Activated CD8-positive, alpha-beta memory T cell treated with anti-CD3 and anti-CD28 coated beads for 36 hours (primary cell): ENCODE results near the gene LRBA. TPM values are rescaled to one million over a fixed set of nuclear protein-coding genes. Genes with fewer than 3 reads are reported as not detected.

Source experiments
- CTCF ChIA-PET: fragments of 350-600 bp; sonication (Branson Sonifier 250); formaldehyde crosslinking; loops from one replicate; lab custom pipeline; 2021; ENCODE audit warnings: antibody characterized with exemption; lab: Charles Lee
- POLR2A ChIA-PET: fragments of 350-600 bp; sonication (Branson Sonifier 250); formaldehyde crosslinking; loops from one replicate; lab custom pipeline; 2021; ENCODE audit warnings: antibody characterized with exemption; lab: Charles Lee
- total RNA-seq, 2 experiments: library from RNA; stranded (reverse); gene quantifications; one replicate each; pipeline ENCODE4 v1.2.3, GENCODE V29; 2021

LRBA gene
- total RNA-seq, 2 experiments from 2014 or later, result 62.2 to 64.8 TPM

DNA sequence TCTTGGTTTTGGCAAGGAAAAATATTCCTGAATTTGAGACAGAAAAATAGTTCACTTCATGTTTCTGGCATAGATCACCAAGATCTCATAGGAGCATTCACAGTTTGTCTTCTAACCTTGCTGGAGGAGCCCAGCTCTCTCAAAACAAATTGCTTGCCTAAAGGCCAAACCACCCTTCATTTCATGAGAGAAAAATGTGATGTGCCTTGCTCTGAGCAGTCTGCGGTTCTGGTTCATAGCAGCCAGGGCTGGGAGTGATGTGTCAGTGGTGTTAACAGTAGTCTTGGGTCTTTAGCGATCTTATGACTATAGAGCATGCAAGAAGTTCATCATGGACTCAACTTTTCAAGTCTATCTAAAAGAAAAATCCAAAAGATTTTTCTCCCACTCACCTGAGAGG lies 753.5 kb downstream of the LRBA start:
- CTCF ChIA-PET, result no interaction called here
- POLR2A ChIA-PET, result no interaction called here

GRCh38 chr4:150259861-150260567 lies 755.1 kb downstream of the LRBA start:
- CTCF ChIA-PET, result no interaction called here
- POLR2A ChIA-PET, result no interaction called here

- CTCF ChIA-PET, result no interaction called here
- POLR2A ChIA-PET, result no interaction called here
Measured at GRCh38 chr4:150258569-150258968, 756.5 kb downstream of the LRBA start.

DNA sequence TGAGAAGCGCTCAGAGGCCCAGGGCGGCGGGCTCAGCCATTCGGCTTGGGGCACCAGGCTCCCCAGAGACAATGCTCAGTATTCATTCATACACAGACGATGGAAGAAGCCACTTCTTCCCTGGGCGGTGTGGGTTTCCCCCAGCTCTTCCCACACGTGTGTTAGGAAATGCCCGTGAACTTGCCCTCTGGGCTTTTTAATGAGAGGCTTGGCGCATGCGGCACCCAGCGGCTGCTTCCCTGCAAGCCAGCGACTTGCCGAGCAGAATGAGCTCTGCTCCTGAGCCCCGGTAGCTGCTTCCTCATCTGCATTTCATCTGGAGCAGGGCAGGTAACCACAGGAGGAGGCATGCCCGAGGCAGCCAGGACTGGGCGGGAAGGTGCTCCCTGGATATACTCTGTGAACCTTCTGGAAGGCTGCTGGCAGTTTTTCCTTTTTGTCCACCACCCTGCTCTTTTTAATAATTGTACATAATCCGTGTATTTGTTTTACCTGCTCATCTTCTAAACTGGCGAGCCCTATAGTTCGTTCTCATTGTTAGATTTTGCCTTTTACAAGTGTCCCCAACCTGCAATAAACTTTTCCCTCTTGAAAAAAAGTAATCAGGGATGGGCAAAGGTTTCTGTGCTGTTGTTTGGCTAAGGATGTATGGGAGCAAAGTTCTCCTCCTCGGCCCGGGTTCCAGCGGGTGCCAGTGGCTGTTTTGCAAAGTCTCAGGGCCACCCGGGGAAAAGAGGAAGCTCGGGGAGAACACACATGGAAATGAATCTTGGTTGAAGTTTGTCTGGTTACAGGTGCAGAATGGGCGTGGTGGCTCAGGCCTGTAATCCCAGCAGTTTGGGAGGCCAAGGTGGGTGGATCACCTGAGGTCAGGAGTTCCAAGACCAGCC lies 758.0 kb downstream of the LRBA start:
- ChIA-PET CTCF (no interaction called here), POLR2A (no interaction called here)

GRCh38 chr4:150256225-150256620 lies 758.9 kb downstream of the LRBA start:
- POLR2A ChIA-PET, result no interaction called here
- CTCF ChIA-PET, result no interaction called here

DNA sequence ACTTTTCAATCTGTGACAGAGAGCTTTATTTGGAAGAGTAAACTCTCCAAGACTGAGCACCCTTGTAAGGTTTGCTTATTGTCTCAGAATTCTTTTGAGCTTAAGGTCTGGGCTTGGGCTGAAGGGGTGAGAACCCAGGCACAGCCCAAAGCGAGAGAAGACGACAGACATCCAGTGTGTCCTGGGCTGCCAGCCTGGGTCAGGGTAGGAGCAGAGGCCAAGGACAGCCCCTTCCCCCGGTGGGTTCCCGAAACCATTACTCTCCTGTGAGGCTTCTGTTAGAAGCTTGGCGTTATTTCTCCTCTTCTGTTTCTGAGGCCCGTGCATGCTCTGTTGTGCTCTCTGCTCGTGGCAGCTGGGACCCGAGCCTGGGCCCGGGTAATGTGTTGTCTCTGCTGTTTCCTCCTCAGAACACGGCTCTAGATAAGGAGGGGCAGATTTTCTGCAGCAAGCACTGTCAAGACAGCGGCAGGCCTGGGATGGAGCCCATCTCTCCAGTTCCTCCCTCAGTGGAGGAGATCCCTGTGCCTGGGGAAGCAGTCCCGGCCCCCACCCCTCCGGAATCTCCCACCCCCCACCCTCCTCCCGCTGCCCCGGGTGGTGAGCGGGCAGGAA lies 759.4 kb downstream of the LRBA start:
- POLR2A ChIA-PET, result no interaction called here

DNA sequence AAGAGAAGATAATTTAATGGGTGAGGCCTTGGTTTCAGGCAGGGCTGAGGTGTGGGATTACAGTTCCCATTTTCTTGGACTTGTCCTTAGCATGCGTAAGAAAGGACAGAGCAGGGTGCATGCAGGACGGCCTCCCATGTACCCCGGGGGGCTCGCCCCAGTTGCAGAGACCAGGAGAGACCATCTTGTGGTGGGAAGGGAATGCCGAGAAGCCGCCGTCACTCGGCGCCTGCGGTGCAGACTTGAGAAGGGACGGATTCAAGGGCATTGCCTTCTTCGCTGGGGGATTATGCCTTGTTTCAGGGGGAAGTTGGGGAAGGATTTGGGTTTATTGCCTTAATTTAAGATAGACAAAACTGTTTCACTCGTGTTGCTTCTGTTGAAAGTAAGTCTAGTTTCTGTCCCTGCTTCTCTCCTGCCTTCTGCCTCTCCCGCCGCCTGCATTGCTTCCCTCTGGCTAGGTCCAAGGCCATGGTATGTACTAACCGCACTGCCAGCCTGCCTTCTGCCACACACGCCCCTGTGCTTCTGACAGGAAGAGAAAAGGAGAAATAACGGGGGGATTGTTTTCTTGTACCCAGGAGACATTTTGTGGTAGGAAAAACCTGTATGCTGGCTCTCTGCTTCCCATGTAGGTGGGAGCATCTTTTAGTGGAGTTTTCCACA lies 761.0 kb downstream of the LRBA start:
- CTCF ChIA-PET, result no interaction called here
- POLR2A ChIA-PET, result no interaction called here

More for the DNA sequence above, 759.4 kb downstream of the LRBA start:
- CTCF ChIA-PET, result no interaction called here

GRCh38 chr4:150253416-150253815 lies 761.7 kb downstream of the LRBA start:
- POLR2A ChIA-PET, result no interaction called here
- CTCF ChIA-PET, result no interaction called here

DNA sequence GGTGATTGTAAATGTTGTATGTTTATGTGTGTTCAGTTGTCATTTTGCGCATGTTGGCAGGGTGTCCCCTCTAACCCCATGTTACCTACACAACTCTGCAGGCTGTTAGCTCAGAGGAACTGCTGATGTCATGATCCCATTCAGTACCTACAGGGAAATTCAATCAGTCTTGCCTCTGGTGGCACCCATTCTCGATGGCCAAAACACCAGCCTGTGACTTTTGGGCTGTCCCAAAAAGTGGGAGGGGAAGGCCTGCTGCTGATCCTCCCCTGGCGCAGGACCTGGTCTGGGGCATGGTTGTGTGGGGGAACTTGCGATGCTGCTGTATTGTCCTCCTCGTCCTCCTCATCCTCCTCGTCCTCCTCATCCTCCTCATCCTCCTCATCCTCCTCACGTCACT lies 762.3 kb downstream of the LRBA start:
- CTCF ChIA-PET, result no interaction called here
- POLR2A ChIA-PET, result no interaction called here

GRCh38 chr4:150252306-150252705 lies 762.8 kb downstream of the LRBA start:
- POLR2A ChIA-PET, result no interaction called here
- CTCF ChIA-PET, result no interaction called here

- CTCF ChIA-PET, result no interaction called here
- POLR2A ChIA-PET, result no interaction called here
Measured at GRCh38 chr4:150251752-150252190, 763.3 kb downstream of the LRBA start.

- ChIA-PET POLR2A (no interaction called here), CTCF (no interaction called here)
Measured at GRCh38 chr4:150250998-150251651, 764.0 kb downstream of the LRBA start.

GRCh38 chr4:150250293-150250997 lies 764.6 kb downstream of the LRBA start:
- ChIA-PET POLR2A (no interaction called here), CTCF (no interaction called here)

DNA sequence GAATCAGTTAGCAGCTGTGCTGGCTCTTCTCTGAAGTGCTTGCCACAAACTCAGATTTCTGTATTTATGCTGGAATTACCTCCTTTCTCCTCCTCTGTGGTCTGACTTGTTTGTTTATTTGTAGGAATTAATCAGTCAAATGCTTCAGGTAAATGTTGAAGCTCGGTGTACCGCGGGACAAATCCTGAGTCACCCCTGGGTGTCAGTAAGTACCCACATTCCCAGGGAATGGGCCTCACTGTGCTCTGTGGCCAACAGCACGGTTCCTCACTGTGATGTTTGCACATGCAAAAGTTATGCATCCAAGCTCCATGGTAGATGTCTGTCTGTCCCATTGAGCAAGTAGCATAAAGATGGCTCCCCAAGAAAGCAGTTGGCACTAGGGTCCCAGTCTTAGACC lies 766.9 kb downstream of the LRBA start:
- ChIA-PET POLR2A (no interaction called here), CTCF (no interaction called here)

DNA sequence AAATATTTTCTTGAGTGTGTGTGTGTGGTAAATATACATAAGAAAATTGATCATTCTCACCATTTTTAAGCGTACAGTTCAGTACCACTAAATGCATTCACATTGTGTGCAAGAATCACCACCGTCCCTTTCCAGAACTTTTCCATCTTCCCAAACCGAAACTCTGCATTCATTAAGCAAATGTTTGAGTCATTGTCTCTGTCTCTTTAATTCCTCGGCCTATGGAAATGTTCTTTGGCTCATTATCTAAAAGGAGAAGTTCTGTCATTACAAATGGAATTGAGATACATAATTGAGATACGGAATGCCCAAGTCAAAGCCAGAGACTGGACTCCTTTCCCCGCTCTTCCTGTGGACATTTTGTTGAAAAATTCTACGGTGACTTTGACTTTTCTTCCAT lies 767.9 kb downstream of the LRBA start:
- POLR2A ChIA-PET, result no interaction called here
- CTCF ChIA-PET, result no interaction called here

DNA sequence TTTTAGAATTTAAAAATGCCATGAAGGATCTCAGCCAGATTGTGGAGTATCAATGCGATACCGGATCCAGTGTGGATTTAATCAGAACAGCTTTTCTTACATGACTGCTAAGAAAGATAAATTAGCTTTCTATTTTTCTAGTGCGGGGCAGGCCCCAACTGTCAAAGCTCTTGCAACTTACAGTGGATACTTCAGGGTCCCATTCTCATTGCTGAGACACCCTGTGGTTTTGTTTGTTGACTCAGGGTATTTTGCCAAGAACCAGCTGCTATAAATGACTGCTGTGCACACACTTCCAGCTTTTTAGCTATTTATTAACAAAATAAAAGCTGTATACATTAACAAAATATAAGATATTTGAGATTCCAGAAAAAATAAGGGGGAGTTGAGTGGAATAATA lies 770.5 kb downstream of the LRBA start:
- ChIA-PET POLR2A (interaction anchor here (0.7 kb wide), 1 partner anchor 423 kb away, joined by 3 read pairs; no protein-coding TSS in a partner anchor), CTCF (no interaction called here)

DNA sequence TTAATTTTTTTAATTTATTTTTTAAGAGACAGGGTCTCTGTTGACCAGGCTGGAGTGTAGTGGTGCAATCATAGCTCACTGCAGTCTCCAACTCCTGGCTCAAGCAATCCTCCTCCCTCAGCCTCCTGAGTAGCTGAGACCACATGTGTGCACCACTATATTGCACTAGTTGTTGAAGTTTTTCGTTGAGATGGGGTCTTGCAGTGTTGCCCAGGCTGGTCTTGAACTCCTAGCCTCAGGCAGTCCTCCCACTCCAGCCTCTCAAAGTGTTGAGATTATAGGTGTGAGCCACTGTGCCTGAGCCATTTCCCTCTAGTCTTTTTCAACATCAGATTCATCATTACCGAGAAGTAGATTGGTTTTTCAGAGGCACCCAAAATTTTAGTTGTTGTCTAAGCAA lies 771.2 kb downstream of the LRBA start:
- POLR2A ChIA-PET, result no interaction called here
- CTCF ChIA-PET, result interaction anchor here (0.7 to 1.3 kb wide), 2 partner anchors 229 to 241 kb away, joined by 3 read pairs; no protein-coding TSS in a partner anchor

DNA sequence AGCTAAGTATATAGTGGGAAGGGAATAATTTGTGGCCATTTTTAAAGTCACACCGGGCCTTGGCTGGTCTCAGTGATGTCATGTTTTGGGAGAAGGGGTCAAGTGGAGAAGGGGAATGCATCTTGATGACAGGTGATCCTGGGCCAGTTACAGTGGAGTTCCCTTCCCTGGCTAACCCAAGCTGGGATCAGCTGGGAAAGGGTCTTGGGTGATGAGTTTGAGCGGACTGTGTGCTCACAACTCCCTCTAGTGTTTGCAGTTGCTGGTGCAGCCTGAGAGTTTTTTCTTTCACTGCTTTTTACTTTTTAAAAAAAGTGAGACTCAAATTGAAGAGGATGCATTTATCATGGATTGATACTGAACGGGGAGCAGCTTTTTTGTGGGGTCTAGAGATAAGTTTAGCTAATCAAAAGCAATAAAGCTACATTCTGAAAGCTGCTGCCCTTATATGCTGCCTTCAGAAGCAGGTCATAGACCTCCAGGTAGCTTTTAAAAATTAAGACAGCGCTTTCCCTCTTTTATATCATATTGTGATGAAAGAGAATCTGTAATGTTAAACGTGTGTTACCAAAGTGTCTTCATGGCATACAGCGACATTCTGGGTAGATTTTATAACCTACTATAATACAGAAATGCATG lies 772.1 kb downstream of the LRBA start:
- POLR2A ChIA-PET, result interaction anchor here (0.5 kb wide), 1 partner anchor 136 kb away, joined by 4 read pairs; no protein-coding TSS in a partner anchor
- CTCF ChIA-PET, result interaction anchor here (0.6 to 1.3 kb wide), 6 partner anchors 20 to 300 kb away, joined by 3 to 4 read pairs (median 3); no protein-coding TSS in a partner anchor
